ENCODE results near the gene RAB11FIP2. TPM values are rescaled to one million over a fixed set of nuclear protein-coding genes. Genes with fewer than 3 reads are reported as not detected.

Gene RAB11FIP2
- polyA plus RNA-seq, 6 donors from 2014 or later, result 9.0 to 15.9 (median 12.5) TPM

DNA sequence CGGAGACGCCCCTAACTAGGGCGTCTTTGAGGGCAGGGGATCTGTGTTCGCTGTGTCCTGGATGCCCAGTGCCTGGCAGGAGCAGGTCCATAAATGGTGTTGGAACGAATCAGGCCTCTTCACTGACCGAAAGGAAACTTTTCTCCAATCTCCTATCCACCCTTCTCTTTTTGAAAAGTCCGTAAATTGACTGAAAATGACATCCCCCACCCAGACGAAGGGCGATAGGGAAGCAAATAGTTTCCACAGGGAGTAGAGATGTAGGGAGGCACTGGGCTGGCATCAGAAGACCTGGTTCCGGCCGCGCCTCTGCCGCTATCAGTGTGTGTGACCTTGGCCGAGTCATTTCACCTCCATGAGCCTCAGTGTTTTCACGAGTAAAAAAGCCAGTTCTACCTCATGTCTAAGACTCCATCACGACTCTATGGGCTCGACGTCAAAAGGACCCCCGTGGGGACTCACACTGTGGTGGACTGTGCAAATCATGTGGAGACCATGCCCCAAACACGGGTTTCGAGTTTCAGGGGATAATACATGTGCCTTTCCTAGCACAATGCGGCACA lies 497 bp upstream of the RAB11FIP2 start:
- ATAC-seq (ENCODE audit: low read depth in 2 of 2), result no peak
- H3K36me3 Mint-ChIP-seq, result no peaks in the 10 kb centered on the region

DNA sequence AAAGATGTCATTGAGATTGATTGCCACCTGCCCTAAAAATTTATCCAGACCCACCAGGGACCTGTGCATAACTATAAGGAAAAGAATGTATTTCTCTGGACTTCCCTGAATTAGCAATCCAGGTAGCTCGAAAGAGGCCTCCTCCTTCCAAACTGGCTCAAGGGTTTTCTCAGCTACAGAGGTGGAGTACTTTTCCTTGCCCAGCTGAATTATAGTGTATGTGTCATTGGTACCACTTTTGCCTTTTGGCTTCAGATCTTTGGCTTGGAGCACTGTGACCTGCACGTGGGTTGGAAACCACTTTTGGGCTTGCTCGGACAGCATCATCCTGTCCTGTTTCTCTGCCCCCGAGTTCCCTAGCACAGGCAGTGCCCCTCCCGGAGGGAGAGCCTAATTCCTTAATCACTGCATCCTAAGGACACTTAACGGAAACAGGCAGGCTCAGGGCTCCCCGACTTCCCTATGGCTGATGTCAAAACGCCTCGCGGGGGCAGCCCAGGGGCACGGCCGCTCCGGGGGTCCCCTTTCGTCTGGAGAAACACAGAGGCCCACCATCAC lies 825 bp downstream of the RAB11FIP2 start:
- Mint-ChIP-seq H3K27ac (peak overlapping the region; percentile 74 to 95 (median 86)), H3K4me3 (peak overlapping the region; percentile 81 to 95 (median 92)), H3K4me1 (peaks cover 15 to 34% (median 20%) of the 10 kb centered on the region in 3 donors), H3K36me3 (no peaks in the 10 kb centered on the region), H3K9me3 (no peaks in the 10 kb centered on the region), H3K27me3 (no peaks in the 10 kb centered on the region)
- ATAC-seq (ENCODE audit: low read depth in 2 of 2) (peak; percentile 16 to 17), DNase-seq (no peak)

More for the DNA sequence above, 497 bp upstream of the RAB11FIP2 start:
- H3K9me3 Mint-ChIP-seq, result no peaks in the 10 kb centered on the region
- no peak for DNase-seq
- peaks cover 15 to 32% (median 18%) of the 10 kb centered on the region in 3 donors for H3K4me1 Mint-ChIP-seq
- peak overlapping the region in 5 of 6 donors; percentile 54 to 92 (median 76) for H3K27ac Mint-ChIP-seq
- peak overlapping the region; percentile 80 to 93 (median 88) for H3K4me3 Mint-ChIP-seq
- no peaks in the 10 kb centered on the region for H3K27me3 Mint-ChIP-seq

DNA sequence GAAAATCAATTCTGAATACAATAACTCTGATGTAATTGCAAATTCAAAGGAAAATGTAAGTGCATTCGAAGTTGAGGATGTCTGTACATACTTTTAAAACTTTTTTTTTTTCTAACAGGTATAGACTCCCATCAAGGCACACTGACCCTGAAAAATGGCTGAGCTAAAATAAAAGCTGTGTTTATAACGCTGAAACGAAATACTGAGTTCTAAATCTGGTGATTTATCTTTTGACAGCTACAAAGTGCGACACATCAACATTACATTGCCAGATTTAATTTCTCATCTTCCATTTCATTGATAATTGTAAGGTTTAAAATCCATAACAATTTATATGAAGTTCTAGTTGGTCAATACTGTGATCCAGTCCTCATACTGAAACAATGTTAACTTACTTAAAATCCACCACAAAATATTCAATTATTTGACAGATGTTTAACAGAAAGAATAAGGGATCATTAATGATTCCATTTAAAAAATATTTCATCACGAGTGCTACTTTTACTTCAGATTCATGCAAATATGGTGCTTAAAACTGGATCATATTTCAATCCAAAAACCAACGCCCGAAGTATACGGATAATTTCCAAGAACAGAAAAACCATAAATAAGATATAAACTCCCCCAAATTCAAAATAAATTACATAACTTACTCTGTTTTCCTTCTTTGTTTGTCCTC lies 1.4 kb downstream of the RAB11FIP2 start:
- ATAC-seq (ENCODE audit: low read depth in 2 of 2) (no peak), DNase-seq (no peak)
- Mint-ChIP-seq H3K4me3 (peak overlapping the region; percentile 81 to 95 (median 92)), H3K27me3 (no peaks in the 10 kb centered on the region), H3K27ac (peak overlapping the region; percentile 4 to 95 (median 84)), H3K36me3 (peaks cover 0 to 2% of the 10 kb centered on the region in 2 donors), H3K4me1 (peaks cover 15 to 34% (median 20%) of the 10 kb centered on the region in 3 donors), H3K9me3 (no peaks in the 10 kb centered on the region)

DNA sequence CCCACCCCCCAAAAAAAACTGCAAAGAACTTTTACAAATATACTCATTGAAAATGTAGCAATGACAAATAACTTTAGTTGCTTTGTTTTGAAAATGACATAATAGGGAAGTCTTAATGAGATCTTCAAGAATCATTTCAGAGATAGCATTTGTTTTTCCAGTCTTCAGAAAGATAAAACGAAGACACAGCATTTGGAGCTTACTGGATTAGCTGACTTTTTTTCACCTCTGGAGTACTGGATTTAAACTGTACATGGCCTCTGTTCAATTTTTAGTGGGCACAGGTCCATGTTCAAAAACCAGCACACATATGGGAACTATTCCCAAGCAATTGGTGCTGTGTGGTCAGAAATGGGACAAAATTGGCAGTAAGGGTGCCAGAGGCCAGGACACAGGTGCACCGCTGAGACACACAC lies 3.9 kb downstream of the RAB11FIP2 start:
- Mint-ChIP-seq H3K4me1 (peaks cover 15 to 34% (median 26%) of the 10 kb centered on the region in 3 donors), H3K36me3 (peaks cover 4 to 6% of the 10 kb centered on the region in 2 donors), H3K4me3 (peak overlapping the region in 1 of 8 donors; percentile 80), H3K9me3 (no peaks in the 10 kb centered on the region), H3K27me3 (no peaks in the 10 kb centered on the region), H3K27ac (peak overlapping the region in 1 of 6 donors; percentile 16)
- DNase-seq, result no peak
- no peak for ATAC-seq (ENCODE audit: low read depth in 2 of 2)

DNA sequence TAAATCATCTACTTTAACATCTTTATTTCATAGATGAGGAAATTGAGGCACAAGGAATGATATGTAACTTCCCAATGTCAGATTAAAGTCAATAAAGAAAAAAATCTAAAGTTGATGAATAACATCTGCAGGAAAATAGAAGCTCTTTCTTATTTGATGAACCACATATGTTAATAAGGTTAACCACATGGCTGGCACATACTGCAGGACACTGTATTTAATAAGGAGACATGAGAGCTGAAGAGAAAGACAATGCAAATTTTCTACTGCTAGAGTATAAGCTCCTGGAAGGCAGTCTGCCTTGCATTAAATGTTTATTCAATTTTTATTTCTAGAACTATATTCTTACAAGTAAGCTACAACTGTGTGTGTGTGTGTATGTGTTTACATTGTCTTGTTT lies 4.4 kb downstream of the RAB11FIP2 start:
- Mint-ChIP-seq H3K4me3 (peak overlapping the region in 1 of 8 donors; percentile 80), H3K4me1 (peaks cover 15 to 32% (median 26%) of the 10 kb centered on the region in 3 donors), H3K36me3 (peaks cover 4 to 6% of the 10 kb centered on the region in 2 donors), H3K27me3 (no peaks in the 10 kb centered on the region), H3K9me3 (no peaks in the 10 kb centered on the region), H3K27ac (no peak overlapping the region)
- no peak for DNase-seq
- no peak for ATAC-seq (ENCODE audit: low read depth in 2 of 2)

DNA sequence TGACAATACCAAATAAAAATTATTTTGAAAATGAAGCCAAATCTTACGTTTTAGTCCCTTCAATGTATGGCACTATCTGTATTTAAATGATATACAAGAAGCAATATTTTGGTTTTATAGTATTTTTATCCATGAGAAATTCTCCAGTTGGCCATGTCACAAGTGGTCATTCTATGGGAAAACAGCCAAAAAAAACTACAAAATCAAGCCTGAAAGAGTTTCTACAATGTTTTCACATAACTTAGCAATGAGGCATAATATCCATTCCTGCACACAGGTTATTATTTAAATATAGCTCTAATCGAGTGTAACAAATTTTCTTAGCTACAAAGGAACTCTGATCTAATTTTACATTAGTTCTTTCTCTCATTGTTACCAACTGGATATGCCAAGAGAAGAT lies 5.4 kb downstream of the RAB11FIP2 start:
- H3K27me3 Mint-ChIP-seq, result no peaks in the 10 kb centered on the region
- H3K27ac Mint-ChIP-seq, result no peak overlapping the region
- H3K9me3 Mint-ChIP-seq, result no peaks in the 10 kb centered on the region
- no peak overlapping the region for H3K4me3 Mint-ChIP-seq
- DNase-seq (no peak), ATAC-seq (ENCODE audit: low read depth in 2 of 2) (no peak)
- peaks cover 4 to 6% of the 10 kb centered on the region in 2 donors for H3K36me3 Mint-ChIP-seq
- H3K4me1 Mint-ChIP-seq, result peaks cover 15 to 27% (median 26%) of the 10 kb centered on the region in 3 donors

DNA sequence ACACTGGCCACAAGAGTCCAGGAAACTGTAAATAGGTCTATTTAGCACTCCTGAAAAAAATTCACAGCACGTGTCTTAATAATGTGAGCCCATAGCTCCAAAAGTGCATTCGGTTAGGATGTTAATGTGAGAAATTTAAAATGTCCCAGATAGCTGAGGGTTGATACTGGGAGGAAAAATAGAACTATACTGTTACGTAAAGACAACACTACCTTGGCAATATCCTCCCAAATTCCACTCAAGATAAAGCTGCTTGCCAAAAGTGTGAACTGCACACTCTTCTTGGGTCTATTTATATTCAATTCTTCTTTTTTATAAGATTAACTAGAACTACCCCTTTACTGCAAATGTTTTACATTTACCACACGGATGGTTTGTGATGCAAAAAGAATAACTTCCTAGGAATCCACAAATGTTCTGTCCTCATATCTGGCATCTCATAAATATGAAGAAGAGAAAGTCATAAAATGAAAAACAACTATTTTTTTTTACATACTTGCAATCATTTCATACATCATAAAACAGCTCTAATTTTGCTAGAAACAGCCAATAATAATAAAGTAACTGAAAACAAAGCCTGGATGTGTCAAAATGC lies 10.4 kb downstream of the RAB11FIP2 start:
- no peaks in the 10 kb centered on the region for H3K27me3 Mint-ChIP-seq
- H3K4me3 Mint-ChIP-seq, result no peak overlapping the region
- no peaks in the 10 kb centered on the region for H3K9me3 Mint-ChIP-seq
- peaks cover 0 to 8% (median 1%) of the 10 kb centered on the region in 3 donors for H3K4me1 Mint-ChIP-seq
- peaks cover 6 to 12% of the 10 kb centered on the region in 2 donors for H3K36me3 Mint-ChIP-seq
- H3K27ac Mint-ChIP-seq, result no peak overlapping the region
- ATAC-seq (ENCODE audit: low read depth in 2 of 2), result no peak
- no peak for DNase-seq

DNA sequence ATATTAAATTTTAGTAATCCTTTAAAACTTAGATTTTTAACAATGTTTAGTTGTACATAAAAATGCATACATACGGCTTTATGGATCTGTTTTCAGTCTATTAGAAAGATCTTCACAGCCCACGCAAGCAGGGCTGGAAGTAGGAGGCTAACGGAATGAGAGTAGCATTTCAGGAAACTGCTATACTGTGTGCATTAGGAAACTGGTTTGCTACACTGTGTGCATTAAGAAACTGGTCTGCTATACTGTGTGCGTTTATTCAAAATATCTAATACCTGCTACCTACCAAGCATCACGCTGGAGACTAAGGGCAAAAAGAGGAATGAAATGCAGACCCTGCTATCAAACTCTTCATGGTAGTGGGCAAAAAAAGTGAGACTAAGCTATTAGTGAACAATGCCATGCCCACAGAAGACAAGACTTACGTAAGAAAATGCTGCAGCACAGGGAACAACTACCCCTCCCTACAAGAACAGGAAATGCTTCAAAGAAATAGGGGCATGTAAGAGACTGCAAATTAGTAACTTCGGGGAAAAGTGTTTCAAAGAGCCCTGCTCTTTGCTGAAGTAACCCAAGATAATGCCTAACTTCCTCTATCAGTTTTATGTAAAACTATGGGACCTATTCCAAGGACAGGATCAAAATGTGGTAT lies 11.3 kb downstream of the RAB11FIP2 start:
- no peak overlapping the region for H3K27ac Mint-ChIP-seq
- no peaks in the 10 kb centered on the region for H3K27me3 Mint-ChIP-seq
- H3K9me3 Mint-ChIP-seq, result no peaks in the 10 kb centered on the region
- no peak overlapping the region for H3K4me3 Mint-ChIP-seq
- H3K4me1 Mint-ChIP-seq, result peaks cover 0 to 10% (median 4%) of the 10 kb centered on the region in 3 donors
- DNase-seq, result no peak
- ATAC-seq (ENCODE audit: low read depth in 2 of 2), result no peak
- H3K36me3 Mint-ChIP-seq, result peaks cover 6 to 12% of the 10 kb centered on the region in 2 donors

DNA sequence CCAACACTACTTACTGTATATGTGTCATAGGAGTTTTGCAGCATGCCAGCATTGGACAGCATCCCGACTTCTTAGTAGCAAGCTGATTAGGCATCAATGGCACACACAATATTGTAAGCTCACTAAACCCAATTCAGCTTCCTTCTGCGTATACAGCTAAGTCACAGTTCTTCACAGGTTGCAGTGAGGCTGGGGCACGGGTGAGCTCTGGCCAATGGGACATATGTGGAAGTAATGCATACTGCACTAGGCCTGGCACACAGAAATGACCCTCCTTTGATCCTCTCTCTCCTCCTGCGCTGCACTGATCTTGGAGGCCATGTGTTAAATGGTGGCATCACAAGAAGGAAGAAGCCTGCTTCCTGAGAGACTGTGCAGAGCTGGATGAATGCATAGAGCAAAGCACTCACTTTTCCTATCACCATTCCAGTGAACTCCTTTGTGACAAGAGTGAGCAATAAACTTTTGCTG lies 11.9 kb downstream of the RAB11FIP2 start:
- DNase-seq (no peak), ATAC-seq (ENCODE audit: low read depth in 2 of 2) (no peak)
- peaks cover 6 to 8% of the 10 kb centered on the region in 2 donors for H3K36me3 Mint-ChIP-seq
- H3K27ac Mint-ChIP-seq, result peak overlapping the region in 1 of 6 donors; percentile 22
- H3K9me3 Mint-ChIP-seq, result no peaks in the 10 kb centered on the region
- H3K27me3 Mint-ChIP-seq, result no peaks in the 10 kb centered on the region
- H3K4me1 Mint-ChIP-seq, result peaks cover under 1 to 10% (median 4%) of the 10 kb centered on the region in 3 donors
- no peak overlapping the region for H3K4me3 Mint-ChIP-seq

DNA sequence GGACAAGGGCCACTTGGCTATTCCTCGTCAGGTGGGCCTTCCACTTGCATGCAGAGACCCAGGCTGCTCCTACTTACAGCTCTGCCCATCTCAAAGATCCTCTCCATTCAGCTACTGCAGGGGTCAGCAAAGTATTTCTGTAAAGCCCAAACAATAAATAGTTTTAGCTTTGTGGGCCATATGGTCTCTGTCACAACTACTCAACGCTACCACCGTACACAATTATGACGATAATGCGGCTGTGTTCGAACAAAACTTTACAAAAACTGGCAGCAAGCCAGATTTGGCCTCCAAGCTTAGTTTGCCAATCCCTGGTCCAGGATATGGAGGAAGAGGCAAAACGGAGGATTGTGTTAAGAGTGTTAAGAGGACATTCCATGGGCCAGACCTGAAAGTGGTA lies 12.8 kb downstream of the RAB11FIP2 start:
- Mint-ChIP-seq H3K4me1 (peaks cover 3 to 6% (median 4%) of the 10 kb centered on the region in 3 donors), H3K27ac (no peak overlapping the region), H3K36me3 (peaks cover 2 to 8% of the 10 kb centered on the region in 2 donors), H3K9me3 (no peaks in the 10 kb centered on the region), H3K27me3 (no peaks in the 10 kb centered on the region), H3K4me3 (no peak overlapping the region)
- ATAC-seq (ENCODE audit: low read depth in 2 of 2), result no peak
- no peak for DNase-seq

DNA sequence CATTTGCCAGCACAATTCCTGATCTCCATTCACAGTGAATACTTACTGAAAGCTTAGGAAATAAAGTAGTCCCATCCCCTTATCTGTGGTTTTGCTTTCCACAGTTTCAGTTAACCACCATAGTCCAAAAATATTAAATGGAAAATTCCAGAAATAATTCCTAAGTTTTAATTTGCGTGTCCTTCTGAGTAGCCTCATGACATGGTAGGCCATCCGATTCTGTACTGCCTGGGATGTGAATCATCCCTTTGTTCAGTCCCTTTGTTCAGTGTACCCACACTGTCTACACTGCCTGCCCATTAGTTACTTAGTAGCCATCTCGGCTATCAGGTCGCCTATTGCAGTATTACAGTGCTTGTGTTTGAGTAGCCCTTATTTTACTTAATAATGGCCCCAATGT lies 14.2 kb downstream of the RAB11FIP2 start:
- no peaks in the 10 kb centered on the region for H3K27me3 Mint-ChIP-seq
- DNase-seq, result no peak
- no peak overlapping the region for H3K27ac Mint-ChIP-seq
- peaks cover 0 to 8% of the 10 kb centered on the region in 2 donors for H3K36me3 Mint-ChIP-seq
- no peak overlapping the region for H3K4me3 Mint-ChIP-seq
- no peaks in the 10 kb centered on the region for H3K9me3 Mint-ChIP-seq
- H3K4me1 Mint-ChIP-seq, result peaks cover 3 to 4% (median 4%) of the 10 kb centered on the region in 3 donors
- ATAC-seq (ENCODE audit: low read depth in 2 of 2), result no peak

DNA sequence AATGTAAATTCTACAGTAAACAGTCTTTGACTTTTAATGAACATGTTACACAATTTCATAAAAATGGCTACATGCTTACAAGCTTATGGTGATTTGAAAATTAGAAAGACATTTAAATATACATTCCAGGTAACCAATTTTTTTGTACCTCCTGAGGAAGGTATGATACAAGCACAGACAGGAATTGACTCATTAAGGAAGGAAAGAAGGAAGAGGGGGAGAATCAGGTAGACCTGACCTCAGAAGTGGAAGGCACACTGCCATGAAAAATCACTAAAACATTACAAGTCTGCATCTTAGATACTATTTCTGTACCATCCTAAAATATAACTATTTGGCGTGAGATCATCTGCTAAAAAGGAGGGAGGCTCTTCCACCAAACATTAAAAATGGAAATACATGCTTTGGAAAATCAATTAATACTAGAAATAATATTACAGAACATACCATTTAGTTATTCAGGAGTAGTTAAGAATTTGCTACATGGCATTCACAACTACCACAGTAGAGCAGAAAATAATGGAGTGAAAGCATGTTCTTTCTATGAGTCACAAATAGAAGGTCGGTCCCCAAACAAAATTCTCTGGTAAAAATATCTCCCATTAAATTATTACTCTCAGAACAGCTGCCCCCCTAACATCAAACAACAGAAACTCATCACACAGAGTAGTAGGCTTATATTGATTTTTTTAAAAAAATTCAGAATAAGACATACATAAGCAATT lies 15.2 kb downstream of the RAB11FIP2 start:
- Mint-ChIP-seq H3K27ac (peak overlapping the region in 1 of 6 donors; percentile 30), H3K27me3 (no peaks in the 10 kb centered on the region), H3K9me3 (no peaks in the 10 kb centered on the region), H3K36me3 (peaks cover 0 to 8% of the 10 kb centered on the region in 2 donors), H3K4me1 (peaks cover 3 to 4% (median 4%) of the 10 kb centered on the region in 3 donors), H3K4me3 (no peak overlapping the region)
- DNase-seq (no peak), ATAC-seq (ENCODE audit: low read depth in 2 of 2) (no peak)
